ENCODE data around the gene TSPAN12.
"Not testable (repeated sequence)": the region's sequence is repeated elsewhere in the genome, so short reads cannot be mapped to it uniquely, and the experiment has no call there.

Gene TSPAN12

GRCh38 chr7:120857588-120858573 is at the start of gene TSPAN12:
TSS of gene TSPAN12 (minus strand) at chr7:120858144. CDS start at chr7:120856763, 1,381 bp downstream.
- peak; percentile 45 for DNase-seq (ENCODE audit: low spot score)

GRCh38 chr7:120898715-120899499 is 41.0 kb upstream of the TSPAN12 start:
- DNase-seq (ENCODE audit: low spot score), result no peak

DNA sequence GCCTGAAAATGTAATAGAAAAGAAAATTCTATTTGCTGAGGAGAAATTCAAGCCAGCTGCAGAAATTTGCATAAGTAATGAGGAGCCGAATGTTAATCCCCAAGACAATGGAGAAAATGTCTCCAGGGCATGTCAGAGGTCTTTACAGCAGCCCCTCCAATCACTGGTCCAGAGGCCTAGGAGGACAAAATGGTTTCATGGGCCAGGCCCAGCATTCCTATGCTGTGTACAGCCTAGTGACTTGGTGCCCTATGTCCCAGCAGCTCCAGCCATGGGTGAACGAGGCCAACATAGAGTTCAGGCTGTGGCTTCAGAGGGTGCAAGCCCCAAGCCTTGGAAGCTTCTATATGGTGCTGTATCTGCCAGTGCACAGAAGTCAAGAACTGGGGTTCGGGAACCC is 37.3 kb upstream of the TSPAN12 start:
- DNase-seq (ENCODE audit: low spot score), result not testable (repeated sequence)

GRCh38 chr7:120885602-120886001 is 27.7 kb upstream of the TSPAN12 start:
- DNase-seq (ENCODE audit: low spot score), result not testable (repeated sequence)

DNA sequence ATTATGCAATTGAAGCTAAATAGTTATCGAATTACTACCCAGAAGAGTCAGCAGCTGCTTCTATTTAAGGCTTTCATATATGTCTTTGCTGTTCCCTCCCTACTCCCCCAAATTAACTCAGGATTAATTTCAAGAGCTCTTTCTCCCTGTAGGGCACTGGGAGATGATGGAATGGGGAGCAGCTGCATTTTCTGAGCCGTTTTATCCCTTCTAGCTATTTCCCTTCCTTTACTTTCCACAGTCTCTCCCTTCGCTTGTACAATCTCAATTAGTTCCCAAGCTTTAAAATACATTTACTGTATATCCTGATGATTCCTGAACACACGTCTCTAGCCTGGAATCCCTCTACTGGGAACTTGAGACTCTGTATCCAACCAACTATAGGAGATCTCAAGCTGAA is 19.8 kb upstream of the TSPAN12 start:
- DNase-seq (ENCODE audit: low spot score), result no peak

GRCh38 chr7:120876922-120877321 is 19.0 kb upstream of the TSPAN12 start:
- DNase-seq (ENCODE audit: low spot score), result no peak

DNA sequence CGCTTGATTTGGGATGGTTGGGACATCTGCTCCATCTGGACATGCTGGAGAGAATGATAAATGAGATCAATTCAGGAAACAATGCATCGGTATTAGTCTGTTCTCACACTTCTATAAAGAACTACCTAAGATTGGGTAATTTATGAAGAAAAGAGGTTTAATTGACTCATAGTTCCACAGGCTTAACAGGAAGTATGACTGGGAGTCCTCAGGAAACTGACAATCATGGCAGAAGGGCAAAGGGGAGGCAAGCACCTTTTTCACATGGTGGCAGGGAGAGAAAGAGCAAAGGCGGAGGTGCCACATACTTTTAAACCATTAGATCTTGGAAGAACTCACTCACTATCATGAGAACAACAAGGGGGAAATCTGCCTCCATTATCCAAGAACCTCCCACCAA is 16.8 kb upstream of the TSPAN12 start:
- DNase-seq (ENCODE audit: low spot score), result no peak

GRCh38 chr7:120874016-120874415 is 16.1 kb upstream of the TSPAN12 start:
- no peak for DNase-seq (ENCODE audit: low spot score)

DNA sequence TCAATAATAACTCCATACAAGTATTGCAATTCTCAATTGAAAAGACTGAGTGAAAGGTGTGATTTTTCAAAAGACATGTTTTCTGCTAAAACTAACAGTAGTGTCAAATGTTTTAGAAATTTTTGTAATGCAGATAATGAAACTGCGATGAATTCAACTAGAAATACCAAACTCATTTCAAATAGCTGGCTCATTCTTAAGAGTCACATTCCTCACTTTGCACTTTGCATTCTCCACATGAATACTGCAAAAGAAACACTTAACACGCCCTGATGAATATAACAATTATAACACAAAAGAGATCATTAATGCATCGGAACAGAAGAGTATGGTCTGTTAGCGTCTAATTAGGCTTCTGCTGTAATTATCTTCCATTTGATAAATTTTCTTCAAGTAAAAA is 15.5 kb upstream of the TSPAN12 start:
- DNase-seq (ENCODE audit: low spot score), result no peak

DNA sequence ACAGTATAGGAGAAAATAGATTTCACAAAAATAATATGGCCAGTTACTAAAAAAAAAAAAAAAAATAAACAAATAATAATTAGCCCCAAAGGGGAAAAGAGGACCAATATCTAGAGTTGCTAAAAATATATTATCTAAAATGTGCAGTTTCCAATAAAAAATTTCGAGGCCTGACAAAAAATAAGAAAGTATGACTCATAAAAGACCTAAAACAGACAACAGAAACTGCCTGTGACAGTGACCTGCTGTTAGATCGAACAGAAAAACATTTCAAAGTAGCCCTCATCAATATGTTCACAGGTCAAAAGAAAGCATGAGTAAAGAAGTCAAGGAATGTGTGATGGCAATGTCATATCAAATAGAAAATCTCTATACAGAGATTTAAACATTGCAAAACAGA is 11.8 kb upstream of the TSPAN12 start:
- no peak for DNase-seq (ENCODE audit: low spot score)

GRCh38 chr7:120867932-120868331 is 10.0 kb upstream of the TSPAN12 start:
- no peak for DNase-seq (ENCODE audit: low spot score)

DNA sequence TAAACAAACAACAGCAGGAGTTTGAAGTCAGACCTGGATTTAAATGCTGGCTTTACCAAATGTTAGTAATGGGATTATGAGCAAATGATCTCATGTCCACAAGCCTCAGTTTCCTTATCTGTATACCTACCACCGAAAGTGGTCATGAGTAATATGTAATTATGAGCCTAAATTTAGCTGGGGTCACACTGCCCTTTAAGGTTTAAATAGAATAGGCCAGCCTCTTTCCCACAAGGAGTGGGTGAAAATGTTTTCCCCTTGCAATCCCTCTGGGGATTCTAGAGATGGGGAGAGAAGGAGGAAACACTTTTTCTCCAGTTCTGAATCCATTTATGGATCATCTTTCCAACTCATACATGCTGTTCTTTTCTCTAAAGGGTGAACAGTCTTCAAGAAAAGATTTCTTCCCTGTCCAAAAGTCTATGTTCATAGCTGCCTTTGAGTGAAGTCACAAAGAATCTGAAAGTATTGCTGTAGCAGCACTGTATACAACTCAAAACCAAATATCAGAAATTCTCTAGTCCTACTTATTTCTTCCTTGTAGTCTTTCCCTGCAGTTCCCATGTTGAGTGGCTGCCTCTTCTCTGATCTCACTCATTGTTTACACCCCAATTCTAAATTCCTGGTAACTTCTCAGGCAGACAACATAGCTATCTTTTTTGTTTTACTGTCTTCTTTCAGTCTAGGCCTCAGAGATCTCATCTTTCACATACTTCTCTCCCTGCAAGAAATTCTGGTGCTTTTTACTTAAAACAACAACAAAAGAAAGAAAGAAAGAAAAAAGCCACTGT is 7.4 kb upstream of the TSPAN12 start:
- no peak for DNase-seq (ENCODE audit: low spot score)

DNA sequence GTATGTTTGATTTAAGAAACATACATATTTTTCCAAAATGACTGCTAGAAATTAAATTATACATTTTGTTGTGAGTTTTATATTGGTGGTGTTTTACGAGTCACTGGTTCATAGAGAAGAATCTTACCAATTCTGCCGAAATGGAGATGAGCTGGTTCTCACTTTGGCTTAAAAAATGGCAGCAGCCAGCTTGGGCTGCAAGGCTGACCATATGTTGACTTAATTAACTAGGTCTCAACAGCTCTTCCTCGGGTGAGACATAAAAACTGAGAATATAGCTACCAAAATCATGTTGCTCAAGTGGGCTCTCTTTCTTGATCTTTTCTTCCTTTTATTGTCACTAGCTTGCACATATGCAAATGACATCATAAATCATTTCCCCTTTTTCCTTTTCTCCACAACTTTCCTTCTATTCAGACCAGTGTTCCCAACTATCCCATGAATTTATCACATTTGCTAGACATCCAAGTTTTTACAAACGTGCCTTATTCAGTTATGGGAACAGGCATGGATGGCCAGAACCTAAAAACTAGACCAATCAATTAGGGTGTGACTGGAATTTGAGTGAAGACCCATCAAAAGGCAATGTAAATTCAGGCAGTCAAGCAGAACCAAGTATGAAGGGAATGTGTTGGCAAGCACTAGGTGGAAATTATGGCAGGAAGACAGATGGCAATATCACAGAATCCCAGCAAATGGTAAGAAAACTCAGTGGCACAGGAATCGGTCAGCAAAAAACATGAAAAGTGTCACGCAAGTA is 6.4 kb upstream of the TSPAN12 start:
- DNase-seq (ENCODE audit: low spot score), result no peak

DNA sequence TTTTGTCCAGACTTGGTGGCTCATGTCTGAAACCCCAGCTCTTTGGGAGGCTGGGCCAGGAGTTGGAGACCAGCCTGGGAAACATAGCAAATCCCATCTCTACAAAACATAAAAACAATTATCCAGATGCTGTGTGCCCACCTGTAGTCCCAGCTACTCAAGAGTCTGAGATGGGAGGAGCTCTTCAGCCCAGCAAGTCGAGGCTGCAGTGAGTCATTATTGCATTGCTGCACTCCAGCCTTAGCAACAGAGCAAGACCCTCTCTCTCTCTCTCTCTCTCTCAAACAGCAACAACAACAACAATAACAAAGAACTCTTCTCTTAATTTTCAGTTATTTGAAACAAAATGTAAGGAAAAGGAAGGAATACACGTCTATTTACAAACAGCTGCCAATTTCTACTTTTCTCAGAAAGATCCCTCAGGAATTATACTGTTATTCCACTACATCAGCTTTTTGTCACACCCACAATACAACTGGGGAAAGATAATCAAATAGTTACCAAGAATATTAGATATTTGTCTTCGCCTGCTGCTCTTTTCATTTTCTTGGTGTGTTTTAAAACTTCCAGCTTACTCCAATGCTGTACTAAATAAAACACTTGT is 5.1 kb upstream of the TSPAN12 start:
- no peak for DNase-seq (ENCODE audit: low spot score)

DNA sequence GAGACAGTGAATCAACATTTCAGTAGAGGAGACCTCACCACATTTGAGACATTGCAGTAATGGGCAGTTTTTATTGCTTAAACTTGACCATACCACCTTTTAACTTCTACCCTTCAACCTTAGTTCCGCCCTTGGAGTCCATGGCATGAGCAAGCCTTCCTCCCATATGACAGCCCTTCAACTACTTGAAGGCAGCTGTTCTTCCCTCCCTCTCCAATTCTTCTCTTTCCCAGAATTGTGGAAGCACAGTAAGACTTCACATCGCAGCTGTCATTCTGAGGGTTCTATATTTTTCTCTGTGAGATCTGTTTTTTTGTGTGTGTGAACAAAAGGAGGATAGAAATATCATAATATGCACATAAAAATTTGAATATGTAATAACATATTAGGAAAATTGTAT is 2.2 kb upstream of the TSPAN12 start:
- no peak for DNase-seq (ENCODE audit: low spot score)

GRCh38 chr7:120859459-120859858 is 1.5 kb upstream of the TSPAN12 start:
- no peak for DNase-seq (ENCODE audit: low spot score)

- no peak for DNase-seq (ENCODE audit: low spot score)
These were observed 1.2 kb downstream of the TSPAN12 start for GRCh38 chr7:120856621-120857352.

DNA sequence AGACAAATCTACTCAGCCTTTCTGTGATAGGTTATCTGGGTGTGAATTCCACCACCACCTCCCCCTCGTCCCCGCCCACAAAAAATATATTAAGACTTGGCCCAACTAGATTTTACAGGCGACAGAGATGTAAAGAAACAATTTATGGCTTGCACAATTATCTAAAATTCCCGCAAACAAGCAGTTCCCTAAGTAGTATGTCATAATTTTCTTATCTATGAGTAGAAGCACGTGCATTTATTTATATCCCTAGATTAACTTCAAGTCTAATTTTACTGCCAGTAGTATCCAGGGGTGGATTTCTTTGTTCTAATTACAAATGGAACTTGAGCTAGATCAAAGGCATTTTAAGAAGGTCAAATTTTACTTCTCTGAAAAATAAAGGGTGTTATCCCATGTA is 1.7 kb downstream of the TSPAN12 start:
- no peak for DNase-seq (ENCODE audit: low spot score)

- no peak for DNase-seq (ENCODE audit: low spot score)
These were observed 5.2 kb downstream of the TSPAN12 start for GRCh38 chr7:120852700-120853099.

DNA sequence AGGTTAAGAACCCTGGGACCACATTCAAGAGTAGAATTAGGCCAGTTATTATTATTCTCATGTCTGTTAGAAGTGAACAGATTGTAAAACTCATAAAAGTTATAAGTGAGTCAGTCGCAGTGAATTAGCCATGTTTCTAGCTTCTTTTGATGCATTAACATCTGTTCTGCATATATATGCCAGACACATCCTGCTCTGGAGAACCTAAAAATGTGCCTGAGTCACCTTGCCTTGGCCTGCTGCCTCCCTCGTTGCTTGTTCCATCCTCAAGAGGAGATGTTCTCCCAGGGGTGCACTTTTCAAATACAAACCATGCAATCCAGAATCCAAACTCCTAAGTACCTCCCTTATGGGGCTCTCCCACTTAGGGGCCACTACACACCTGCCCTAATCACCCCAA is 14.8 kb downstream of the TSPAN12 start:
- DNase-seq (ENCODE audit: low spot score), result no peak
